ENCODE data around the gene TMC6. TPM values are rescaled to one million over a fixed set of nuclear protein-coding genes. Genes with fewer than 3 reads are reported as not detected.
A peak's percentile ranks its signal among the peaks of the same experiment; 100 is the strongest.

The TMC6 gene
- total RNA-seq, result 10 to 100 TPM; 36.1 to 65.2 TPM

- no peaks in the 10 kb centered on the region for H3K36me3 ChIP-seq
- DNase-seq (ENCODE audit: low spot score), result peak; percentile 59
- TF ChIP-seq POLR2A (IDR thresholded peaks at IDR 0.05) (peak; percentile 72), CTCF (IDR thresholded peaks at IDR 0.05) (no peak), POLR2AphosphoS5 (IDR thresholded peaks at IDR 0.05) (peak; percentile 15)
- intact Hi-C loops (cut with DNase I), result no loop called here
- no peaks in the 10 kb centered on the region for H3K27me3 ChIP-seq (replicated peaks; ENCODE audit: insufficient read depth)
- peak within 1 kb of the TSS; percentile 57 to 89 for H3K4me3 ChIP-seq
- H3K27ac ChIP-seq, result peak within 1 kb of the TSS; percentile 75 to 90
- H3K4me1 ChIP-seq (replicated peaks), result peaks cover 12% of the 10 kb centered on the region
- H3K9me3 ChIP-seq, result no peaks in the 10 kb centered on the region
- WGBS, result 6% methylated on average over 28 of the region's 54 CpGs
Measured at GRCh38 chr17:78128551-78129350, at the start of gene TMC6. TMC6 (minus strand) TSS chr17:78128755; CDS start chr17:78126832, 1,923 bp downstream.

- peak overlapping the region in 1 of 2 donors; percentile 23 for H3K27ac ChIP-seq
Measured at GRCh38 chr17:78176548-78177025, 48.0 kb upstream of the TMC6 start.

DNA sequence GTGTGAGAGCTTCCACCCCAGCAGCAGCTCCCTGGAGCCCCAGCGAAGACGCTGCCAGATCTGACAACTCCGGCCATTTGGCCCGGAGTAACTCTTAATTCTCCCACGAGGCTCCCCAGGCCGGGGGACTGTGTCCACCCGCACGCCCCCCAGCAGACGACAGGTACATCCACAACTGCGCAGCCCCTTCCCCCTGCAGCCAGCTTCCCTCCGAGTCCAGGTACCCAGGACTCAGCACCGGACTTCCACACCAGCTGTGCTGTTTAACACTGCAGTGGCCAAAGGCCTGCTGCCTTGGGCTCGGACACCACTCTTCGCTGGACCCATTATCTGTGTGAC lies 47.1 kb upstream of the TMC6 start:
- intact Hi-C loops (cut with DNase I), result loop anchor here (10.0 kb wide), 1 partner anchor 131 kb away; no protein-coding TSS in a partner anchor
- no peak for DNase-seq (ENCODE audit: low spot score)
- H3K27me3 ChIP-seq (replicated peaks; ENCODE audit: insufficient read depth), result no peaks in the 10 kb centered on the region
- WGBS, result 67% methylated on average over 14 of the region's 14 CpGs
- H3K27ac ChIP-seq, result peak overlapping the region; percentile 76 to 95
- no peaks in the 10 kb centered on the region for H3K9me3 ChIP-seq
- H3K36me3 ChIP-seq, result peaks cover 0 to 6% of the 10 kb centered on the region in 2 donors
- TF ChIP-seq POLR2A (IDR thresholded peaks at IDR 0.05) (no peak), POLR2AphosphoS5 (IDR thresholded peaks at IDR 0.05) (no peak), CTCF (IDR thresholded peaks at IDR 0.05) (no peak)
- H3K4me1 ChIP-seq (replicated peaks), result peaks cover 18% of the 10 kb centered on the region
- no peak overlapping the region for H3K4me3 ChIP-seq

More at GRCh38 chr17:78176548-78177025, 48.0 kb upstream of the TMC6 start:
- intact Hi-C loops (cut with DNase I), result loop anchor here (2.0 to 10.0 kb wide), 2 partner anchors 64 to 132 kb away; no protein-coding TSS in a partner anchor
- Histone ChIP-seq H3K27me3 (replicated peaks; ENCODE audit: insufficient read depth) (no peaks in the 10 kb centered on the region), H3K36me3 (peaks cover 0 to 5% of the 10 kb centered on the region in 2 donors), H3K4me1 (replicated peaks) (peaks cover 18% of the 10 kb centered on the region), H3K9me3 (no peaks in the 10 kb centered on the region), H3K4me3 (no peak overlapping the region)
- 22% methylated on average over 14 of the region's 14 CpGs for WGBS
- DNase-seq (ENCODE audit: low spot score), result peak; percentile 73
- TF ChIP-seq CTCF (IDR thresholded peaks at IDR 0.05), result peak; percentile 56 to 93 (median 79)
- peak; percentile 43 for TF ChIP-seq POLR2AphosphoS5 (IDR thresholded peaks at IDR 0.05)
- no peak for TF ChIP-seq POLR2A (IDR thresholded peaks at IDR 0.05)

- WGBS, result 75% methylated on average over 28 of the region's 28 CpGs
- no peaks in the 10 kb centered on the region for H3K9me3 ChIP-seq
- intact Hi-C loops (cut with DNase I), result loop anchor here (10.0 kb wide), 1 partner anchor 130 kb away; no protein-coding TSS in a partner anchor
- H3K4me1 ChIP-seq (replicated peaks), result peaks cover 18% of the 10 kb centered on the region
- peaks cover 0 to 6% of the 10 kb centered on the region in 2 donors for H3K36me3 ChIP-seq
- DNase-seq (ENCODE audit: low spot score), result no peak
- TF ChIP-seq POLR2A (IDR thresholded peaks at IDR 0.05) (no peak), CTCF (IDR thresholded peaks at IDR 0.05) (peak in 1 of 4 experiments; percentile 1)
- no peaks in the 10 kb centered on the region for H3K27me3 ChIP-seq (replicated peaks; ENCODE audit: insufficient read depth)
- H3K27ac ChIP-seq, result peak overlapping the region; percentile 76 to 95
- H3K4me3 ChIP-seq, result no peak overlapping the region
Measured at GRCh38 chr17:78174870-78175642, 46.5 kb upstream of the TMC6 start.
